Ascending aorta (tissue), 2 donors: ENCODE data around the gene MEOX1. TPM values are rescaled to one million over a fixed set of nuclear protein-coding genes. Genes with fewer than 3 reads are reported as not detected.

Experiments
- DNase-seq, 2 donors: peaks; one replicate each; pipeline ENCODE4 v3.0.0-alpha.2; 2019; ENCODE audit warnings: low spot score in 2 of 2
- H3K27ac ChIP-seq, 2 donors: fragments of 200-600 bp; sonication (generic); one replicate each; pipeline ENCODE4 v1.5.1; 2016 to 2017; ENCODE audit warnings: mild to moderate bottlenecking in 1 of 2
- H3K27me3 ChIP-seq: fragments of 200-600 bp; sonication (generic); one replicate; pipeline ENCODE4 v1.5.1; 2017
- H3K36me3 ChIP-seq, 2 donors: fragments of 200-600 bp; sonication (generic); one replicate each; pipeline ENCODE4 v1.5.1; 2016
- H3K4me1 ChIP-seq, 2 donors: fragments of 200-600 bp; sonication (generic); one replicate each; pipeline ENCODE4 v1.5.1; 2016 to 2017; ENCODE audit warnings: mild to moderate bottlenecking in 1 of 2
- H3K4me3 ChIP-seq, 2 donors: fragments of 200-600 bp; sonication (generic); one replicate each; pipeline ENCODE4 v1.5.1; 2016 to 2017; ENCODE audit warnings: mild to moderate bottlenecking in 1 of 2
- H3K9me3 ChIP-seq, 2 donors: fragments of 200-600 bp; sonication (generic); one replicate each; pipeline ENCODE4 v1.5.1; 2016
- CTCF ChIP-seq, 3 experiments: fragments of 200-600 bp in 2 of 3; fragments of 450-650 bp in 1 of 3; sonication (generic) in 2 of 3; IDR thresholded peaks; one replicate each; pipeline ENCODE4 v1.5.1; 2016 to 2019; ENCODE audit warnings: antibody characterized with exemption in 3 of 3, mild to moderate bottlenecking in 1 of 3, moderate library complexity in 1 of 3
- intact Hi-C: fragments of 100-400 bp; cut with DNase I; formaldehyde crosslinking; loops from one replicate; pipeline ENCODE4 v1.15.1; 2023
- total RNA-seq: library from RNA; depleted of rRNA; stranded (reverse); fragments of >200 nt; gene quantifications from one replicate; pipeline ENCODE4 v1.1.0, GENCODE V29; 2016

MEOX1 gene
- total RNA-seq, 1 donor from 2014 or later: 17.8 TPM

GRCh38 chr17:43652124-43652480 lies 9.6 kb downstream of the MEOX1 start:
- no peaks in the 10 kb centered on the region for H3K36me3 ChIP-seq
- no peak overlapping the region for H3K27ac ChIP-seq
- TF ChIP-seq CTCF (IDR thresholded peaks at IDR 0.05): no peak
- H3K27me3 ChIP-seq: no peaks in the 10 kb centered on the region
- no peaks in the 10 kb centered on the region for H3K4me1 ChIP-seq
- intact Hi-C loops: no loop called here
- no peak for DNase-seq
- H3K9me3 ChIP-seq: no peaks in the 10 kb centered on the region
- no peak overlapping the region for H3K4me3 ChIP-seq

GRCh38 chr17:43650471-43650870 lies 11.3 kb downstream of the MEOX1 start:
- Histone ChIP-seq H3K4me3 (no peak overlapping the region), H3K9me3 (no peaks in the 10 kb centered on the region), H3K27ac (no peak overlapping the region), H3K27me3 (no peaks in the 10 kb centered on the region), H3K4me1 (no peaks in the 10 kb centered on the region), H3K36me3 (no peaks in the 10 kb centered on the region)
- intact Hi-C loops: no loop called here
- DNase-seq: no peak
- TF ChIP-seq CTCF (IDR thresholded peaks at IDR 0.05): no peak

GRCh38 chr17:43648916-43649315 lies 12.8 kb downstream of the MEOX1 start:
- no peak for TF ChIP-seq CTCF (IDR thresholded peaks at IDR 0.05)
- Histone ChIP-seq H3K36me3 (no peaks in the 10 kb centered on the region), H3K4me1 (no peaks in the 10 kb centered on the region), H3K27ac (no peak overlapping the region), H3K4me3 (no peak overlapping the region), H3K27me3 (no peaks in the 10 kb centered on the region), H3K9me3 (no peaks in the 10 kb centered on the region)
- DNase-seq: no peak
- intact Hi-C loops: no loop called here

GRCh38 chr17:43645765-43646481 lies 15.8 kb downstream of the MEOX1 start:
- Histone ChIP-seq H3K27me3 (no peaks in the 10 kb centered on the region), H3K27ac (peak overlapping the region; percentile 61 to 82), H3K4me3 (peak overlapping the region; percentile 47 to 81), H3K9me3 (no peaks in the 10 kb centered on the region), H3K36me3 (no peaks in the 10 kb centered on the region), H3K4me1 (no peaks in the 10 kb centered on the region)
- TF ChIP-seq CTCF (IDR thresholded peaks at IDR 0.05): no peak
- DNase-seq: peak in 1 of 2 donors; percentile 82
- intact Hi-C loops: no loop called here

- Histone ChIP-seq H3K27ac (peak overlapping the region; percentile 61 to 82), H3K4me3 (peak overlapping the region; percentile 47 to 81), H3K9me3 (no peaks in the 10 kb centered on the region), H3K4me1 (no peaks in the 10 kb centered on the region), H3K36me3 (no peaks in the 10 kb centered on the region), H3K27me3 (no peaks in the 10 kb centered on the region)
- intact Hi-C loops: no loop called here
- no peak for TF ChIP-seq CTCF (IDR thresholded peaks at IDR 0.05)
- no peak for DNase-seq
Observed at GRCh38 chr17:43645450-43645764, 16.3 kb downstream of the MEOX1 start.

GRCh38 chr17:43644081-43644480 lies 17.6 kb downstream of the MEOX1 start:
- H3K36me3 ChIP-seq: no peaks in the 10 kb centered on the region
- no peak for DNase-seq
- no peaks in the 10 kb centered on the region for H3K9me3 ChIP-seq
- intact Hi-C loops: no loop called here
- no peaks in the 10 kb centered on the region for H3K27me3 ChIP-seq
- H3K27ac ChIP-seq: no peak overlapping the region
- no peaks in the 10 kb centered on the region for H3K4me1 ChIP-seq
- TF ChIP-seq CTCF (IDR thresholded peaks at IDR 0.05): no peak
- no peak overlapping the region for H3K4me3 ChIP-seq
